Stimulated activated CD4-positive, alpha-beta T cell treated with anti-CD3 and anti-CD28 coated beads, Interleukin-12 subunit alpha, Interleukin-12 subunit beta, amount 100 ng/mL, for 48 hours (primary cell): ENCODE measurements around the gene ABHD17A.

Experiments used
- DNase-seq, 3 donors: peaks; one replicate each; pipeline ENCODE4 v3.0.0-alpha.2; 2020; ENCODE audit warnings: low read depth in 2 of 3, low spot score in 1 of 3

Gene ABHD17A

DNA sequence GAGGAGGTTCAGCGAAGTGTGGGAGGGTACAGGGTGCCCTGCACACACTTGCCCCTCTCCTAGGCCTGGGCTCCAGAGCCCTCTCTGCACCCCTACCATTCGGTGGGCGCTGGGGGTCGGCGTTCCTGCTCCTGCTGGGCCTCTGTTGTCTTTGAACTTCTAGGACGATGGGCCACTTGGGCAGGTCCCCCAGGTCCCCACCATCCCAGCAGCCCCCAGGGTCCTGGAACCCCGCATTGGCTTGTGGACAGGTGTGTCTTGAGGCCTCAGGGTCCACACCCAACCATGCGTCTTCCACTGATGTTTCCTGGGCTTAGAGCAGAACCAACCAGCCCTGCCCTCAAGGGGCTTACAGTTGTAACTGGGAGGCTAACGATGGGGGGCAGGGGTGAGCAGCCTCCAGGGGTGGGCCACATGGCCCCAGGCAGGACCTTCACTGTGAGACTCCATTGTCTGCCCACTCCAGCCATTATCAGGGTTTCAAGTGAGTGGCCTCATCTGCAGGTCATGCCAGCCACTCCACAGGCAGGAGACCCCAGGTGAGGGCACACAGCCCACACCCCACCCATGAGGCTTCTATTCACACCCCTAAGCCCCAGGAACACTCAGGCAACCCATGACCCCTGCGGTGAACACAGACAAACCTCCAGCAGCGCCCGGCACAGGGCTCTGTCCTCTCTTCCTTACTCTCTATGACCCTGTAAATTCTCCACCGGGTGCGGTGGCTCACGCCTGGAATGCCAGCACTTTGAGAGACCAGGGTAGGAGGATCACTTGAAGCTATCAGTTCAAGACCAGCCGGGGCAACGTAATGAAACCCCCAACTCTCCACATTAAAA lies 19.9 kb downstream of the ABHD17A start:
- no peak for DNase-seq

DNA sequence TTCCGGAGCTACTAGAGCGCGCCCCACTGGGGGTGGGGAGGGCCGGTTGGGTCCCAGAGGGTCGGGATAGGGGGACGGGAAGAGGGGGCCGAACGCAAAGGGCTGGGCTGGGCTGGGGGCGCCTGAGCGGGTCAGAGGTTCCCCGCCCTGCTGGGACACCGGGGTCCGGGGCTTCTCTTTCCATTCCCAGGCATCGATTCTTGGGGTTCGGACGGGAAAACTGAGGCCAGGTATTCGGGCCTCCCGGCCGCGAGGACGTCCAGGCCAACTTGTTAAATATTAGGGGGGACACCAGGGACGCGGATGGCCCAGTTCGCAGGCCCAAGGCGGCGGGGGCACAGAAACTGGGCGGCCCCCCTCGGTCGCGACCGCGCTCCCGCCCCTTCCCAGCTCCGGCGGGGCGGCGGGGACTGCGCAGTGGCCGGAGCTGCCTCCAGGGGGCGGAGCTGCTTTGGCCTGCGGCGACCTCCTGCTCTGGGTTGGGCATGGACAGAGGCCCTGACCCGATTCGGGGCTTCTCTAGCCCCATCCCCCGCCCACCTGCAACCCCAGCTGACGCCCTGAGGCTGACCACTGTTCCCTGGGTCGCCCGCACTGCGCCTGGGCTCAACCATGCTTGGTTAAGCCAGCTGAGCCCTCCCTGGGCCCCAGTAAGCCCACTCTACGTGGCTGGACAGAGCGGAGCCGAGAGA lies 20.7 kb downstream of the ABHD17A start:
- DNase-seq = no peak

DNA sequence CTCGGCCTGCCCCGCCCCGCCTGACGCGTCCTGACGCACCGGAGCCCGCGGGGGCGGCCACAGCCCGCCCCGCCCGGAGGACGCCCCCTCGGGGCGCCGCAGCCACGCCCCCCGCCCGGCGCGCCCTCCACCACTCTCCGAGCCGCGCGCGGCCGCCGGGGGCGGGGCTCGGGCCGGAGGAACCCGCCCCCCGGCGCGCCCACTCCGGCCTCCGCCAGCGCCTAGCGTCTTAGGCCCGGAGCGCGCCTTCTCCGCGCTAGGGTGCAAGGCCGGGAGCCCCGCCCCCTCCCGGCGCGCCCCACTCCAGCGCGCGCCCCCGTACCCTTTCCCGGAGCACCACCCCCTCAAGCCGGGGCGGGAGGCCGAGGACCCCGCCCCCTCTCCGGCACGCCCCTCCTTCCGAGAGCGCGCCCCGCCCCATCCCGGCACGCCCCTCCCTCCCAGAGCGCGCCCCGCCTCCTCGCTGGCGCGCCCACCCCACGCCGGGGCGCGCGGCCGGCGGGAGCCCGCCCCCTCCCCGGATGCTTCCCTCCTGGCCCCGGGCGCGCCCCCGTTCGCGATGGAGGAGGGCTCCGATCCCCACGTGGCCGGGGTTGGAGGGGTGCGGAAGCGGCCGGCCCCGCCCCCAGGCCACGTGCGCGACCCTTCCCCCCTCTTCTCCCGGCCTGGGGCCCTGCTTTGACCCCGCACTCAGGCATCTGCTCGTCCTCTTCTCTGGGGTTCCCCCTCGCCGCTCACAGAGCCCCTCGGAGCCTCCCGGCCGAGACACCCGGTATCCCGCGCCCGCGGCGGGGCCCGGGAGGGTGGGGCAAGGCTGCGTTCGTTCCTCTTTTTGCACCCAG lies 21.4 kb downstream of the ABHD17A start:
- peak; percentile 87 to 94 (median 88) for DNase-seq

DNA sequence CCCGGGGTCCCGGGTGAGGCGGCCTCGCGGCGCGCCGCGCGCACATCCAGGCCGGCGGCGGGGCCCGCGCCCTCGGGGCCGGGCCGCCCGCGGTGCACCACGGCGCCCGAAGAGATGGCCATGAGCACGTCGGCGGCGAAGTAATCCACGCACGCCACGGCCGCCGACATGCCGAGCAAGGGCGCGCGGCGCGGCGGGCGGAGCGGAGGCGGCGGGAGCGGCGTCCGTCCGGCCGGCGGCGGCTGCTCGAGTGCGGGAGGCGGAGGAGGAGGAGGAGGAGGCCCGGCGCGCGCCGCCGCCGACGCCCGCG lies 22.0 kb downstream of the ABHD17A start, which contains the start of gene KLF16:
Gene KLF16, minus strand, starts transcription at position 252 of the 310 bp plus-strand sequence. Its CDS starts 82 bp downstream, at position 170.
- DNase-seq = no peak

DNA sequence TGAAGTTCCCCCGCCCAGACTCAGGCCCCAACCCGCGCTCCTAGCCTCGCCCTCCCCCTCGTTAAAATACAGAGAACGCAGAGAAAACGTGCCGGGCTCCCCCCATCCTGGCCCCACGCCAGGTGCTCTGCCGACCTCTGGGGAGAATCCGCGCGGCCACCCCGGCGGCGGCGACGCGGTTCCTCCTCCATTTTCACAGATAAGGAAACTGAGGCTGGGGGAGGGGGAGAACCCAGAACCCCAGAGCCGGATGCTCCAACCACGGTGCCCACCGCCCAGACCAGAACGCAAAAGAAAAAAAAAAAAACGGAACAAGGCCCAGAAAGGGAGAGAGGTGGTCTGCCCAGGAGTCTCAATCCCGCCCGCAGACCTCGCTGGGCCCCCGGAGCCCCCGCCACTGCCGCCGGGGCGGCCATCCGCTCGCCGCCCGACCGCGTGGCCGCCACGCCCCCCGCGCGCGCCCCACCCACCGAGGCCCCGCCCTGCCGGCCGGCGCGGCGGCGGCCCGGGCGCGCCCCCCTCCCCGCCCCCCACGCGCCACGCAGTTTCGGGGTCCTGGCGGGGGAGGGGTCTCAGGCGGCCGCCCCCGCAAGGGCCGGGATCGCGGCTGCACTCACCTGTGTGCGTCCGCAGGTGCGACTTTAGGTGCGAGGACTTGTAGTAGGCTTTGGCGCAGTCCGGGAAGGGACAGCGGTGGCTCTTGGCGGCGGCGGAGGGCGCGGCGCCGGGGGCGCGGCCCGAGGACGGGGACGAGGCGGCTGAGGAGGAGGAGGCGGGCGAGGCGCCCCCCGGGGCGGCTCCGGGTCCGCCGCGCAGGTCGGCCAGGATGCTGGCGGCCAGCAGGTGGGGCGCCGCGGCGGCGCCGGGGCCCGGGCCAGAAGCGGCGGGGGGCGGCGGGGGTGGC lies 22.6 kb downstream of the ABHD17A start:
- no peak for DNase-seq

DNA sequence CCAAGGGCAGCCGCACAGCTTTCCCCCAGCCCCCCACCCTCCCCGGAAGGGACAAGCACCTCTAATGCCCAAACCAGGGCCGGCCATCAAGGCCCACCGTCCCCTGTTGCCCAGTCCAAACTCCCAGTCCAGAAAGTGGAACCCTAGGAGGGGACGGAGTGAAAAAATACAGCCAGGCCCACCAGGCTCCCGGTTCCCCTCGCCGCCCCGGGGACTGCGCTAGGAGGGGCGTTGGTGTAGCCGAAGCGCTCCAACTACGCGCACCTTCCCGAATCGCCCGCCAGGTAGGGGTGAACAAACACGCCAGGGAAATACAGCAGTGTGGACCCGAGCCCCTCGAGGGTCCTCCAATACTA lies 23.2 kb downstream of the ABHD17A start:
- no peak for DNase-seq

DNA sequence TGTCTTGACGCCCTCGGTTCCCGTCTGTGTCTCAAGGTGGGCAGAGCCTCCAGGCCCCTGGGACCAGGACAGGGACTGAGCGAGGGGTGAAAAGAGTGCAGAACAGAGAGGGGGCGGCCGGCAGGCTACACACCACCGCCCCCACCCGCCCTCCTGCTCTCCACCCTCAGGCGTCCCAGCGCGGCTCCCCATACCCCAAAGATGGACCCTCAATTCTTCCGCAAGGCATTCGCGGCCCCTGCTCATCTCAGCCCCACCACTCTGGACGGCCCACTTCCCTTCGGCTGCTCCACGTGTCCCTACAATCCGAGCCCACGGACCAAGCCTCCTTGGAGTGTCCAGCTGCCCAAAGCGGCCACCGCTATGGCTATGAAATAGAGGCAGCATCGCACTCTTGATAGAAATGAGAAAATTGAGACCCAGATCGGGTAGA lies 23.7 kb downstream of the ABHD17A start:
- DNase-seq = no peak

DNA sequence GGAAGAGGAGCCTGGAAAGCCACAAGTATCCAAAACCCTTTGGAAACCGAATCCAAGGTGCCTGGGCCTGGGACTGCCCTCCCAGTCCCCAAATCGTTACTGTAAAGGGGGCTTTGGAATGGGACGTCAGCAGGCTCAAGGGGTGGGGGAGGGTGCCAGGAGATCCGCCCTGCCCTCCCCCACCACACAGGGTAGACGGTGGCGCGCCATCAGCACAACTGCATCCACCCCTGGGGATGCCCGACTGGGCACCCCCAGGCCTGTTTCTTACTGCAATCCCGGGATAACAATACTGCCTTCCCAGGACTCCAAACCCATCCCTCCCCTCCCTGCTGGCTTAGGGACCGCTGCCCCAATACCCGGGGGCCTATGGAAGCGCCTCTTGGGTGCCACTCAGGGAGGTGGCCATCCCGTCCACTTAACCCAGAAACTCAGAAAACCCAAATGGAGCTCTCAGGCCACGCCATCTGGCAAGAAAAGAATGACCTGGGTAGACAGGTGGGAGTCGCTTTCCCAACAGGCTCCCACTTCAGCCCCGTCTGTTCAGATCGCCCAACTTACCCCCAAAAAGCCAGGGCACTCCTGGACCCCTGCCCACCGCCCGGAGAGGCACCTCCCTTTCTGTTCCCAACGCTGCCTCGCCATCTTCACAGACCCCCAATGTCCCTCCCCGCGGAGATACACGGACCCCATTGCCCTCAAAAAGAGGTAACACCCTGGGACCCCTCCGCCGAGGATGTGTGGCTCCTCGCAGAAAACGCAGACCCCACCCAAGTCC lies 24.3 kb downstream of the ABHD17A start:
- no peak for DNase-seq

DNA sequence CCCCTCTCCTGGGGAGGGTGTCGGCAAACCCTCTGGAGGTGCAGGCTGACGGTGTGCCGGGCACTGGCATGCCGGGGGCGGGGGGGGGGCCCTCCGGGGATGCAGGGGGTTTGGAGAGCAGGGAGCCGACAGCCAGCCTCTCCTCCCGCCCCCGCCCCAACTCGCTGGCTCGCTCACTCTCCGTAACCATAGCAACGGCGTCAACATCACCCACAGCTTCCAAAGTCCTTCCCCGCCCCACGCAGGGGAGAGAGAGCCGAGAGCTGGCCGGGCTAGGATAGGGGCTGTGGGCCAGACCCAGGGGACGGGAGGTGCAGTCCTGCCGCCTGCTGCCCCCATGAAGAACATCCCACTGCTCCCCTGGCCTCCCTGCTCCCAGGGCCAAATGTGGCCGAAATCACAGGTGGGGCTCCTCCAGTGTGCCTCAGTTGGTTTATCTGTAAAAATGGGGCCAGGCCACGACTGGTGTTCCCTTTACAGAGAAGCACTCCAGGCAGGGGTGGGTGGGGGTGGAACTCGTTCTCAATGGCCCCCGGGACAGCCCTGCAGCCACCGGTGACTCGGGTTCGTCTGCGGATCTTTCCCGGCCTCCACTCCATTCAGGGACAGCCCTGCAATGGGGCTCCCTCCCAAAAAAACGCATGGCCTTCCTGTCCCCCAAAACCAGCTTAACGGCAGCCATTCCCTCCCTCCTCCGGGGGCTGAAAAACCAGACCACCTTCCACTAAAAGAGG lies 25.1 kb downstream of the ABHD17A start:
- no peak for DNase-seq

DNA sequence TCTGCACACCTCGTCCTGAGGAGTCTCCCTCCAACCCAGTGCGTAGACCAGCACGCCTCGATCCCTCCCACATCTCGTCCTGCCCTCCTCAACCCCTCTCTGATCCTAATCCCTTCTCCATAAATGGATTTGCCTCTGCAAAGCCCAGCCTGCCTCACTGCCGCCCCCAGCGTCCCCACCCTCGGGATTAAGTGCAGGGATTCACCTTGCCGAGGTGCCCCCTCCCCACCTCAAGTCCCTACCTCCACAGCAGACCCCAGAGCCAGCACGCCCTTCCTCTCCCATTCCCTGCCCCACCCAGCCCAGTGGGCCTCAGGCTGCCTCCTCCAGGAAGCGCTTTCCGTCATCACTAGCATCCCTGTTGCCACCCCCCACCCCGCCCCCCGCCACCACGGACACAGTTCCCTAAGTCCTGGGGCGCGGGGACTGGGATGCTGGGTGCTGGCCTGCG lies 25.9 kb downstream of the ABHD17A start:
- no peak for DNase-seq

DNA sequence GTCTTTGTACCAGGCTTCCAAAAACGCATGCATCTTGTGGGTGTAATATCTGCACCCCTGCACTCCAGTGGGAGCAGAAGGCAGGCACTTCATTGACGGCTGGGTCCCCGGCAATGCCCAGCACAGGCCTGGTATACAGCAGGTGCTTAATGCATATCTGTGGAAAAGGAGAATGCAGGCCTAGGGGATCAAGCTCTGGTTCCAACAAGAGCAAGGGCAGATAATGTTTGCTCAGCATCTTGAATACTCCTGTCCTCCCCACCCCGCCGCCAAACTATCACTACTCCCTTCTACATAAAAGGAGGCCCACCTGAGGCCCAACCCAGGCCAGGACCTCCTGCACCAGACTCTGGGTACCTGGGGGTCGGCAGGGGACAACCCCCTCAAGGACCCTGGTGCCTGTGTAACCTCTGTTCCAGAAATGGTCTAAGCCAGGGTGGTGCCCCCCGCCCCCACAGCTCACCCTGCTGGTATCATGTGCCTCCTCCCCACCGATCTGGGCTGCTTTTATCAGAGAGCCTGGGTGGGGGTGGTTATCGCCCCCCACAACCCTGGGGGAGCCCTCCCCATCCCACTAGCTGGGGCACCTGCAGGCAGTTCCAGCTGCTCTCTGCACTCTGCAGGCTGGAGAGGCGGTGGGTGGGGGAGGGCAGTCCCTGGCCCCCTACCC lies 26.7 kb downstream of the ABHD17A start:
- DNase-seq = no peak

DNA sequence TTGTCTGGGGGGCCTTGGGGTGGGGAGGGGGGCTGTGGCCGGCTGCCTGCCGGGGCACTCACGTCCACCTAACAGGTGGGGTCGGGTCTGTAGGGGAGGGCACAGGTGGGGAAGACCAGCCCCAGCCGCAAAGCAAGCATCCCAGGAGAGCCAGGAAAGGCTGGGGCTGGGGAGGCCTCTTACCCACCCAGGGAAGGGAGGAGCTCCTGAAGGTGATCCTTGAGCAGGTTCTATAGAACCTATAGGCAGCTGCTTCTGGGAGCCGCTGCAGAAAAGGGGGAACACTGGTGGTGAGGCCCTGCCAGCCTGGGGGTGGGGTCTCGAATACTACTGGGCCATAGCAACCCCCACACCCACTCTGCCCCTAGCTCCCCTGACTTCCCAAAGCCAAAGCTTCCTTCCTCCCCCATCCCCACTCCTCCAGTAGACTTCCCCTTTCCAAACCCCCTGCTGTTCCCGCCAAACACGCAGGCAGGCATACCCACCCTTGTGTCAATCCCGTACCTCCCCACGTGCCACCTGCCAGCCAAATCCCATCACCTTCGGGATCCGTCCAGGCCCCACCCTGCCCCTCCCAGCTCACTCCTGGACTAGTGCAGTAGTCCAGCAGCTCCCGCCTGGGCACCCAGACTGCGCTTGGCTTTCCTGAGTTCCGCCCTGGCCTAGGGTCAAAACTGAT lies 27.5 kb downstream of the ABHD17A start:
- no peak for DNase-seq

DNA sequence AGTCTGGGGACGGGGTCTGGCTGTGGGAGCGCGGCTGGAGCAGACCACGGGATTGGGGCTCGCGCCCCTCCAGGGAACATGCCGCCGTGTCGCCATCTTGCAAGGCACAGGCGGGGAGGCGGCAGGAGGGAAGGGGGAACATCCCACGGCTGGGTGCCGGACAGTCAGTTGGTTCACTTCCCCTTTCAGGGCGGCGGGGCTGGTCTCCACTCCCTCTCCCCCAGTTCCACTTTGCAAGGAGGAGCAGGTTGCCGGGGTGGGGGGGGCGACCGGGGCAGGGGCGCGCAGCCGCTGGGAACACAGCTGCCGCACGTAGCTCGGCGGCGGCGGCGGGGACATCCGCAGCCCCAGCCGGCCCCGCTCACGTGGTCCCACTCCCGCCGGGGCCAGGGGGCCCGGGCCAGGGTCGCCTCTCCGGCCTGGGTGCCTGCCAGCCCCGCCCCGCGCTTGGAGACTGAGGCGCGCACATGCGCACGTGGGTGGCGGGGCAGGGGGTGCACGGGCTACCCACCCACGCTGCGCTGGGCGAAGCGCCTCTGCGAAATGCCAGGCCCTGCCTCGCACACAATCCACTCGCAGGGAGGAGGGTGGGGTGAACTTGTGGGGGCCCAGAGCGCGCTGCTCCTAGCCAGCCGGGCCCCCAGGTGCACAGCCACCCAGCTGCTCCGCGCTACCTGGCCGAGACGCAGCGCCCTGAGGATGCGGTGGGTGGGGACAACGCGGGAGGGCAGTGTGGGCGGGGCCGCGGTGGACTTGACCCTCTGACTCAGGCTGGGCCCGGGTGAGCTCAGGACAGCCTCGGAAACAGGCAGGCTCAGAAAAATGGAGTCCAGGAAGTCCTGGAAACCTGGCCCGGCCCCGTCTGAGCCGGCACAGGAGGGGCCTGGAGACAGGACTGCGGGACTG lies 28.3 kb downstream of the ABHD17A start:
- DNase-seq = no peak

DNA sequence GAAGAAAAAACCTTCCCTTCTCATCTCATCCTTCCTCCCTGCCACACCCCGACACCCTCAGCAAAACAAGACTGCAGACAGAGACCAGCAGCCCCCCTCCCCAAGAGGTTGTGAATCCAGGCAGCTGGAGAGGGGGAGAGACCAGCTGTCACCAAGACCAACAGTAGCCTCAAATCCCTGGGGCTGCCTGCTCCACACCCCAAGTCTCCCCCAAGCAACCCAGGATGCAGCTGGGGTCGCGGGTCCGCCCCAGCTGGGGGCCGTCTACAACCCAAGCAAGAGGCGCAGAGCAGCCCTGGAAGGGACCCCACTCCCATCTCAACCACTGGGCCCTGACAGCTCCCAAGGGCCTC lies 29.0 kb downstream of the ABHD17A start:
- no peak for DNase-seq

DNA sequence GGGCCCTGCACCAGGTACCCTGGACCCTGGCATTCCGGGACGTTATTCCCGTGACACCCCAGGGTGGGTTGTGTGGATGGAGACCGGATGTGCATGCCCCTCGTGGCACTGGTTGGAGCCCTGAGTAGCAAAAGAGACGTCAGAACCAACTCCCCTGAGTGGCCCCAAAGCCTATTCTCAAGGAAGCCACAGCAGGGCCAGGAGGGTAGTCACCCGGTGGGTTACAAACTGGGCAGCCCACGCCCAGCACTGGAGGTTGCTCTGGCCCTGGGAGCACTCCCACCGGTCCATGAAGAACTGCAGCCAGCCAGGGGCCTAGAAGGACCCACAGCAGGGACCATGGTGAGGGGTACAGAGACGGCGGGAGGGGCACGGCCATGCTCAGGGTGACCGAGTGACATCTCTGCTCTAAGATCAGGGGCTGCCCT lies 29.5 kb downstream of the ABHD17A start:
- no peak for DNase-seq

DNA sequence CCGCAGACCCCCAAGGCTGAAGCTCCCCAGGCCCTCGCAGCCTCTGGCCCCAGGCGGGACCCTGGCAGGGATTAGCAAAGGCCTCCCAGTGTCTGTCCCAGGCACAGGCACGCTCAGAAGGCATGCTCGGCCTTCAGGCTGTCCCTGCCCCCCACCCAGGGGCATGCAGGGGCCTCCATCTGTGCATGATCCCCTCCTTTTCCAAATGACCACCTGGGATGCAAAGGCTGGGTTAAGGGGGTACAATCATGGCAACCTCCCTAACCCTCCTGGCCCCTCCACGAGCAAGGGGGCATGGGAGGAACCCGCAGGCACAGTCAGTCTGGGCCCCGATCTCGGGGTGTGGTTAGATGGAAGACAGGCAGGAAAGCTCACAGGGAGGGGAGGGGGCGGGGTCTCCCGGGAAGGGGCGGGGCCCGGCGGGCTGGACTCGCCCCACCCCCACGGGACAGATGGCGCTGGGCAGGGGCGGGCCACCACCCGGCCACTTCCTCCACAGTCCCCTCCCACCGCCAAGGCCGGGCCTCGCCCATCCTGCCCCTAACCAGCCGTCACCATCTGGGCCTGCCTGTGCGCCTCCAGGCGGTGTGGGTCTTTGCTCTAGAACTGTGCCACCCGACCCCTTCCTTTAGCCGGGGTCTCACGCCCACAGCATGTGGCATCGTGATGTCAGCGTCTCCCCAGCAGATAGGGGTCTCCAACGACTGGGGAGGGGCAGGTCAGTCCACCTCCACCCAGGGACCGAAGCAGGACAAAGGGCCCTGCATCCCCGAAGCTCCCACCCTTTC lies 30.1 kb downstream of the ABHD17A start:
- DNase-seq = peak; percentile 80 to 84 (median 81)
